Colonic mucosa (tissue), 4 donors: ENCODE measurements around the gene ARID1B. TPM values are rescaled to one million over a fixed set of nuclear protein-coding genes. Genes with fewer than 3 reads are reported as not detected.

Experiments used
- DNase-seq: peaks from one replicate; pipeline ENCODE4 v3.0.0-alpha.2; 2020
- H3K27ac ChIP-seq: fragments of 200-600 bp; one replicate; pipeline ENCODE4 v1.8.0; 2021
- H3K27me3 ChIP-seq: fragments of 200-600 bp; one replicate; pipeline ENCODE4 v1.8.0; 2021
- H3K36me3 ChIP-seq: fragments of 200-600 bp; one replicate; pipeline ENCODE4 v1.8.0; 2021
- H3K4me1 ChIP-seq: fragments of 200-600 bp; one replicate; pipeline ENCODE4 v1.8.0; 2021; ENCODE audit warnings: mild to moderate bottlenecking
- H3K4me3 ChIP-seq: fragments of 200-600 bp; one replicate; pipeline ENCODE4 v1.8.0; 2021
- H3K9ac ChIP-seq, 2 donors: one replicate each; pipeline ENCODE4 v1.7.0; 2013; ENCODE audit warnings: control low read depth in 2 of 2, low read depth in 2 of 2, low read length in 2 of 2
- H3K9me3 ChIP-seq: fragments of 200-600 bp; one replicate; pipeline ENCODE4 v1.8.0; 2021
- intact Hi-C: fragments of 100-400 bp; cut with DNase I; formaldehyde crosslinking; loops from one replicate; pipeline ENCODE4 v1.14.1; 2022
- total RNA-seq, 2 donors: library from RNA; stranded (reverse); fragmentation: NEBNext Ultra II Directional in 1 of 2; extraction: Animal tissue kit (Norgen Biotek cat#: 25700) in 1 of 2; gene quantifications; one replicate each; pipeline ENCODE4 v1.2.1, GENCODE V29; 2021
- TF ChIP-seq, protein P1 (sequence below): fragments of 200-600 bp; IDR thresholded peaks from one replicate; pipeline ENCODE4 v1.8.0; 2022; ENCODE audit warnings: antibody characterized with exemption, mild to moderate bottlenecking
- donor health status: healthy.
- donor health status: DM: no; HTN: no; CAD: no.
- donor health status: DM: no; HTN: no; CAD: no.

Gene ARID1B
- total RNA-seq, 2 donors from 2014 or later, result 61.3 to 71.5 TPM

DNA sequence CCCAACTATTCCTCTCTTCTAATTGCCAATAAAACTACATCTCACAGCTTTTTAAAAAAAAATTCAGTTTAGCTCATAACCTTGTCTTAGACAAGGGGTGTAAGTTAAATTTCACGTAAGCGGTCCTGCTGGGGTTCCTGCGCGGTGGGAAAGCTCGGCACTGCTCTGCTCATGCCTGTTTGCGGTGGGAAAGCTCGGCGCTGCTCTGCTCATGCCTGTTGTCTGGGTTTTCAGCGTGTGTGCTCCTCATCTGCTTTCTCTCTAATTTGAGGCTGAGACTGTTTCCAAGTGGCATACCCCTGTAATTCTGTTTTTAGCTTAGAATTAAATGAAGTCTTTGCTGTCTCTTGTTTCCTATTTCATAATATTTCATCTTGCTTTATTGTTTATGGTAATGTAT lies 18.6 kb downstream of the ARID1B start:
- intact Hi-C loops, result no loop called here
- Histone ChIP-seq H3K27ac (no peak overlapping the region), H3K9ac (no peak overlapping the region), H3K4me1 (no peaks in the 10 kb centered on the region), H3K36me3 (no peaks in the 10 kb centered on the region), H3K9me3 (no peaks in the 10 kb centered on the region), H3K4me3 (no peak overlapping the region), H3K27me3 (no peaks in the 10 kb centered on the region)
- TF ChIP-seq, protein P1, sequence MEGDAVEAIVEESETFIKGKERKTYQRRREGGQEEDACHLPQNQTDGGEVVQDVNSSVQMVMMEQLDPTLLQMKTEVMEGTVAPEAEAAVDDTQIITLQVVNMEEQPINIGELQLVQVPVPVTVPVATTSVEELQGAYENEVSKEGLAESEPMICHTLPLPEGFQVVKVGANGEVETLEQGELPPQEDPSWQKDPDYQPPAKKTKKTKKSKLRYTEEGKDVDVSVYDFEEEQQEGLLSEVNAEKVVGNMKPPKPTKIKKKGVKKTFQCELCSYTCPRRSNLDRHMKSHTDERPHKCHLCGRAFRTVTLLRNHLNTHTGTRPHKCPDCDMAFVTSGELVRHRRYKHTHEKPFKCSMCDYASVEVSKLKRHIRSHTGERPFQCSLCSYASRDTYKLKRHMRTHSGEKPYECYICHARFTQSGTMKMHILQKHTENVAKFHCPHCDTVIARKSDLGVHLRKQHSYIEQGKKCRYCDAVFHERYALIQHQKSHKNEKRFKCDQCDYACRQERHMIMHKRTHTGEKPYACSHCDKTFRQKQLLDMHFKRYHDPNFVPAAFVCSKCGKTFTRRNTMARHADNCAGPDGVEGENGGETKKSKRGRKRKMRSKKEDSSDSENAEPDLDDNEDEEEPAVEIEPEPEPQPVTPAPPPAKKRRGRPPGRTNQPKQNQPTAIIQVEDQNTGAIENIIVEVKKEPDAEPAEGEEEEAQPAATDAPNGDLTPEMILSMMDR, result no peak
- no peak for DNase-seq

DNA sequence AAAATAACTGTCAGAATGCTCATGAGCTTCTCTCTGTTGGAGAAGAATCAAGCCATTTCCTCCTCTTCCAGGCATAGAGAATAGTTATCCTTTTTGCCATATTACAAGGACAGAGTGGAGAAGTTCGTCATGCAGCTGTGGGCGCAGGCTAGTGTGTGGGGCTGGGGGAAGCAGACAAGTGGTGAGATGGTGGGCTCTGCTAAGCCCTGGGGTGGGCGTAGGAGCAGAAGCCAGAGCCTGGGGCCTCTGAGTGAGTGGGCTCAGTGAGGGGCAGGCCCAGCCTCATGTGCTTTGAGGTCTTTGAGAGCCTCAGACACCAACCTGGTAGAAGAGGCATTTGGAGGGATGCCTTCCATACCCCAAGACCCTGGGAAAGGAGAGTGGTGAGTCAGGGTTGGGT lies 19.4 kb downstream of the ARID1B start:
- H3K4me1 ChIP-seq, result no peaks in the 10 kb centered on the region
- H3K27ac ChIP-seq, result no peak overlapping the region
- TF ChIP-seq, protein P1, result no peak
- H3K36me3 ChIP-seq, result no peaks in the 10 kb centered on the region
- no peaks in the 10 kb centered on the region for H3K9me3 ChIP-seq
- H3K9ac ChIP-seq, result no peak overlapping the region
- H3K27me3 ChIP-seq, result no peaks in the 10 kb centered on the region
- intact Hi-C loops, result no loop called here
- no peak for DNase-seq
- no peak overlapping the region for H3K4me3 ChIP-seq

DNA sequence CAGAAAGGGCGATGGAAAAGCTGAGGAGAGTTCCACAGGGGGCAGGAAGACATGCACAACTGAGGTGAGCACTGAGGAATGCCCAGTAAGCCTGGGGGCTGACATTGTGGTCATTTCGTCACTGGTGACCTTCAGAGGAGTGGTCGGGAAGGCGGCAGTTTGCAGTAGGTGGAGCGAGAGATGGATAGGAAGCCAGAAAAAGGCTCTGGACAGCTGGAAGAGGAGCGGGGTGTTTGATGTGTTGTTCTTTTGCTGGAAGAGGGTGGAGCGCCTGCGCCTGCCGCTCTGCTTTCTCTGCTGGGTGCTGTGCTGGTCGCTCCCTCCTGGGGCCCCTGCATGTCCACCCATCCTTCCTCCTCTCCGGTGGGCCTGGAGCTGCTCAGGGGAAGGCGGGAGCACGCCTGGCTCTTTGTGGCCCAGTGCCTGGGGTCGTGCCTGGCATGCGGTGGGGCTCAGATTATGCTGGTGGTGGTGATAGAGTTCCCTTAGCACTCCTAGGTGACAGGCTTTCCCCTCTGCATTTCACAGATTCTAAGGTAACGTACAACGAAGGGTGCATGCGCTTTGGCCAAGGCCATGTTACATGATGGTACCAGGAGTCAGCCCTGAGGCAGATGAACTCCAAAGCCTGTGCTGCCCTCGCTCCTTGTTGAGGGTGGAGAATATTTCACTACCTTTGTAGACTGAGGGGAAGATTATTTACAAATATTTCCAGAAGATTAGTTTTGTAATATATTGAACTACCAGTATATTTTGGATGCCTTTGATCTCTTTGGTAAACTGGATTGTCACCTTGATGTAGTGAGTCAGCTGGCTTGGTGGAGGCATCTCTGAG lies 20.9 kb downstream of the ARID1B start:
- DNase-seq, result no peak
- H3K9ac ChIP-seq, result no peak overlapping the region
- H3K27ac ChIP-seq, result no peak overlapping the region
- intact Hi-C loops, result no loop called here
- H3K4me3 ChIP-seq, result no peak overlapping the region
- H3K27me3 ChIP-seq, result no peaks in the 10 kb centered on the region
- TF ChIP-seq, protein P1, result no peak
- no peaks in the 10 kb centered on the region for H3K36me3 ChIP-seq
- H3K4me1 ChIP-seq, result no peaks in the 10 kb centered on the region
- H3K9me3 ChIP-seq, result no peaks in the 10 kb centered on the region

DNA sequence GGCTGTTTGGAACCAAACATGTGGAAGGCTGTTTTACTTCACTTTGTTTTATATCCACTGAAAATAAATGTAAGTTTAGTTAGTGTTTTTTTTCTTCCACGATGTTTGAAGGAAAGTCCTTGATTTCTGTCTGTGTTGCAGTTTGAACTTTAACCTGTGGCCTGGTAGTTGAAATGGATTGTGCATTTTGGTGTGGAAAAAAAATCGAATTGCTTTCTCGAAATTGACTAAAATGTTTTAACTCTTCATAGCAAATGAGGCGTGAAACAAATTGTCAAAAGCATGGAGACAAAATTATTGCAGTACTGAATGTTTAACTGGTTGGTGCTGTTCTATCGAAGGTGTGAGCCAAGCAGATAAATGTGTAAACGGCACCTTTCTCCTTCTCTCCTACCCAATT lies 24.5 kb downstream of the ARID1B start:
- Histone ChIP-seq H3K27ac (no peak overlapping the region), H3K9me3 (no peaks in the 10 kb centered on the region), H3K4me1 (no peaks in the 10 kb centered on the region), H3K27me3 (no peaks in the 10 kb centered on the region), H3K36me3 (no peaks in the 10 kb centered on the region), H3K4me3 (no peak overlapping the region), H3K9ac (no peak overlapping the region)
- TF ChIP-seq, protein P1, result no peak
- DNase-seq, result no peak
- intact Hi-C loops, result no loop called here

DNA sequence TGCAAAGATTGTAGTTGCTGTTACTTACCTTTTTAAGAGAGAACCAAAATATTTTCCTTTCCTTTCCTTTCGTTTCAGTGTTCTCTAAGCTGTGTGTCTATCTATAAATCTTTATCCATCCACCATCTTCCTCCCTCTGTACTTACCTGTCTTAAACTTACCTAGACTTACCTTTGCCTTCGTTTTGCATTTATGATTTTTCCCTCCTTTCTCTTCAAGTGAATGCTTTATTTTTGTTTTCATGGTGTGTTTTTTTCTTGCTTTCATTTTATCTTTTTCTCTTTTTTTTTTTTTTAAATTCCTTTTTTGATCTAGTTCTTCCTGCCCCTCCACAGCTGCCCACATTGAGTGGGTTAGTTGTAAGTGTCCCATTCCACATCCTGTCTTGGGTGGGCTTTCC lies 26.2 kb downstream of the ARID1B start:
- intact Hi-C loops, result no loop called here
- Histone ChIP-seq H3K4me3 (no peak overlapping the region), H3K27ac (no peak overlapping the region), H3K27me3 (no peaks in the 10 kb centered on the region), H3K9ac (no peak overlapping the region), H3K9me3 (no peaks in the 10 kb centered on the region), H3K36me3 (no peaks in the 10 kb centered on the region), H3K4me1 (no peaks in the 10 kb centered on the region)
- TF ChIP-seq, protein P1, result no peak
- DNase-seq, result no peak
